Measurements from ENCODE around the gene PDCD6IP. TPM values are rescaled to one million over a fixed set of nuclear protein-coding genes. Genes with fewer than 3 reads are reported as not detected.
"Not testable (repeated sequence)": the region's sequence is repeated elsewhere in the genome, so short reads cannot be mapped to it uniquely, and the experiment has no call there.

The PDCD6IP gene
- total and polyA plus RNA-seq, 12 donors = 38.2 to 246 (median 116) TPM

GRCh38 chr3:33834096-33834453 is 35.6 kb downstream of the PDCD6IP start:
- no peaks in the 10 kb centered on the region for H3K9me3 ChIP-seq (replicated peaks in 1 of 3)
- H3K4me1 ChIP-seq (replicated peaks in 1 of 2) = no peaks in the 10 kb centered on the region
- no peaks in the 10 kb centered on the region for H3K27me3 ChIP-seq
- no peak overlapping the region for H3K4me3 ChIP-seq
- DNase-seq = no peak
- TF ChIP-seq CTCF (IDR thresholded peaks at IDR 0.05) = no peak
- no peak for TF ChIP-seq POLR2A (IDR thresholded peaks at IDR 0.05)
- intact Hi-C loops (cut with DNase I) = no loop called here
- no peak overlapping the region for H3K27ac ChIP-seq
- H3K36me3 ChIP-seq (replicated peaks in 1 of 2) = peaks cover 0 to 16% of the 10 kb centered on the region in 2 donors
- 84 to 95% (median 90%) methylated on average over 3 of the region's 3 CpGs for WGBS, 4 donors

- intact Hi-C loops (cut with DNase I); H3K9me3 ChIP-seq (replicated peaks in 1 of 3); H3K27me3 ChIP-seq; H3K4me3 ChIP-seq; H3K4me1 ChIP-seq (replicated peaks in 1 of 2); DNase-seq; H3K27ac ChIP-seq: not testable (repeated sequence)
- H3K36me3 ChIP-seq (replicated peaks in 1 of 2) = peaks cover 0 to 28% of the 10 kb centered on the region in 2 donors
- 81 to 89% (median 89%) methylated on average over 3 of the region's 3 CpGs for WGBS, 4 donors
Measured at GRCh38 chr3:33837182-33837581, 38.8 kb downstream of the PDCD6IP start.

GRCh38 chr3:33839283-33839682 is 40.9 kb downstream of the PDCD6IP start:
- no peaks in the 10 kb centered on the region for H3K4me1 ChIP-seq (replicated peaks in 1 of 2)
- no peak for TF ChIP-seq CTCF (IDR thresholded peaks at IDR 0.05)
- TF ChIP-seq POLR2A (IDR thresholded peaks at IDR 0.05) = no peak
- intact Hi-C loops (cut with DNase I) = no loop called here
- H3K9me3 ChIP-seq (replicated peaks in 1 of 3) = no peaks in the 10 kb centered on the region
- WGBS, 4 donors = 89 to 93% (median 91%) methylated on average over 3 of the region's 3 CpGs
- no peak overlapping the region for H3K4me3 ChIP-seq
- H3K27me3 ChIP-seq = no peaks in the 10 kb centered on the region
- no peak overlapping the region for H3K27ac ChIP-seq
- no peak for DNase-seq
- H3K36me3 ChIP-seq (replicated peaks in 1 of 2) = peaks cover 0 to 28% of the 10 kb centered on the region in 2 donors

GRCh38 chr3:33840179-33840578 is 41.7 kb downstream of the PDCD6IP start:
- Histone ChIP-seq H3K4me1 (replicated peaks in 1 of 2) (no peaks in the 10 kb centered on the region), H3K4me3 (no peak overlapping the region), H3K9me3 (replicated peaks in 1 of 3) (no peaks in the 10 kb centered on the region), H3K36me3 (replicated peaks in 1 of 2) (peaks cover 0 to 30% of the 10 kb centered on the region in 2 donors), H3K27me3 (no peaks in the 10 kb centered on the region), H3K27ac (no peak overlapping the region)
- DNase-seq = no peak
- TF ChIP-seq POLR2A (IDR thresholded peaks at IDR 0.05) = no peak
- TF ChIP-seq CTCF (IDR thresholded peaks at IDR 0.05) = no peak
- intact Hi-C loops (cut with DNase I) = no loop called here
- 95 to 96% (median 96%) methylated on average over 2 of the region's 2 CpGs for WGBS, 4 donors

GRCh38 chr3:33848624-33849347 is 50.4 kb downstream of the PDCD6IP start:
- WGBS, 4 donors = 86 to 93% (median 87%) methylated on average over 10 of the region's 10 CpGs
- TF ChIP-seq POLR2A (IDR thresholded peaks at IDR 0.05) = no peak
- TF ChIP-seq CTCF (IDR thresholded peaks at IDR 0.05) = no peak
- H3K36me3 ChIP-seq (replicated peaks in 1 of 2) = peaks cover 0 to 40% of the 10 kb centered on the region in 2 donors
- H3K27ac ChIP-seq = no peak overlapping the region
- no peaks in the 10 kb centered on the region for H3K27me3 ChIP-seq
- no peaks in the 10 kb centered on the region for H3K9me3 ChIP-seq (replicated peaks in 1 of 3)
- peaks cover 0 to 7% of the 10 kb centered on the region in 2 donors for H3K4me1 ChIP-seq (replicated peaks in 1 of 2)
- no peak overlapping the region for H3K4me3 ChIP-seq
- intact Hi-C loops (cut with DNase I) = no loop called here
- DNase-seq = no peak

GRCh38 chr3:33850599-33850998 is 52.2 kb downstream of the PDCD6IP start:
- H3K27ac ChIP-seq; H3K9me3 ChIP-seq (replicated peaks in 1 of 3); intact Hi-C loops (cut with DNase I); H3K4me3 ChIP-seq; DNase-seq; H3K27me3 ChIP-seq: not testable (repeated sequence)
- peaks cover 0 to 40% of the 10 kb centered on the region in 2 donors for H3K36me3 ChIP-seq (replicated peaks in 1 of 2)
- WGBS, 4 donors = 64 to 74% (median 71%) methylated on average over 2 to 3 of the region's 3 CpGs
- H3K4me1 ChIP-seq (replicated peaks in 1 of 2) = peaks cover 0 to 15% of the 10 kb centered on the region in 2 donors

GRCh38 chr3:33855407-33855806 is 57.0 kb downstream of the PDCD6IP start:
- Histone ChIP-seq H3K4me1 (replicated peaks in 1 of 2) (peaks cover 0 to 17% of the 10 kb centered on the region in 2 donors), H3K36me3 (replicated peaks in 1 of 2) (peaks cover 0 to 29% of the 10 kb centered on the region in 2 donors)
- H3K27me3 ChIP-seq; DNase-seq; intact Hi-C loops (cut with DNase I); H3K27ac ChIP-seq; H3K4me3 ChIP-seq; H3K9me3 ChIP-seq (replicated peaks in 1 of 3): not testable (repeated sequence)
- 34 to 39% (median 36%) methylated on average over 1 of the region's 1 CpG for WGBS, 4 donors

Measured in adrenal gland (tissue), 12 donors.